Measurements from ENCODE around the gene CAPNS1.

DNA sequence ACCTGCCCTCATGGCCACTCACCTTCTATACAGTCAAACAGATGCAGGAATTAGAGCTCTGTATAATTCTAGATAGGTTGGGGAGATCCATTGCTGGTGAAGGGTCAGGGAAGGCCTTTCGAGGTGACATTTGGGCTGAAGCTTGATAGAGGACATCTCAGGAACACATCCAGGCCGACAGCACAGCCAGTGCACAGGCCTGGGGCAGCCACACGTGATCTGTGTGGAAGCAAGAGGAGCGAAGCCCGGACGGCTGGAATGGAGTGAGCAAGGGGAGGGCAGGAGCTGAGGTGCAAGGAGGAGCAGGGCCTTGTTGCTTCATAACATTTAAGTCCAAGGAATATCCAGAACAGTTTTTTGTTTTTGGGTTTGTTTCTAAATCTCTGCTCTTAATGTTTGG, 33.4 kb upstream of the CAPNS1 start:
- no peak for TF ChIP-seq POLR2A (IDR thresholded peaks at IDR 0.05)
- TF ChIP-seq, protein P1, sequence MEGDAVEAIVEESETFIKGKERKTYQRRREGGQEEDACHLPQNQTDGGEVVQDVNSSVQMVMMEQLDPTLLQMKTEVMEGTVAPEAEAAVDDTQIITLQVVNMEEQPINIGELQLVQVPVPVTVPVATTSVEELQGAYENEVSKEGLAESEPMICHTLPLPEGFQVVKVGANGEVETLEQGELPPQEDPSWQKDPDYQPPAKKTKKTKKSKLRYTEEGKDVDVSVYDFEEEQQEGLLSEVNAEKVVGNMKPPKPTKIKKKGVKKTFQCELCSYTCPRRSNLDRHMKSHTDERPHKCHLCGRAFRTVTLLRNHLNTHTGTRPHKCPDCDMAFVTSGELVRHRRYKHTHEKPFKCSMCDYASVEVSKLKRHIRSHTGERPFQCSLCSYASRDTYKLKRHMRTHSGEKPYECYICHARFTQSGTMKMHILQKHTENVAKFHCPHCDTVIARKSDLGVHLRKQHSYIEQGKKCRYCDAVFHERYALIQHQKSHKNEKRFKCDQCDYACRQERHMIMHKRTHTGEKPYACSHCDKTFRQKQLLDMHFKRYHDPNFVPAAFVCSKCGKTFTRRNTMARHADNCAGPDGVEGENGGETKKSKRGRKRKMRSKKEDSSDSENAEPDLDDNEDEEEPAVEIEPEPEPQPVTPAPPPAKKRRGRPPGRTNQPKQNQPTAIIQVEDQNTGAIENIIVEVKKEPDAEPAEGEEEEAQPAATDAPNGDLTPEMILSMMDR (IDR thresholded peaks at IDR 0.05): no peak
- TF ChIP-seq EP300 (IDR thresholded peaks at IDR 0.05): no peak

Measured in stomach (tissue), 4 donors.